Smooth muscle cell of the pulmonary artery (primary cell): ENCODE measurements around the gene HNRNPUL2. TPM values are rescaled to one million over a fixed set of nuclear protein-coding genes. Genes with fewer than 3 reads are reported as not detected.

Source experiments
- total RNA-seq: library from RNA; depleted of rRNA; stranded (reverse); fragments of >200 nt; gene quantifications from 2 replicates; pipeline ENCODE4 v1.2.3, GENCODE V29; 2014

Gene HNRNPUL2
- total RNA-seq = 13.3 and 15.4 TPM in 2 replicates

DNA sequence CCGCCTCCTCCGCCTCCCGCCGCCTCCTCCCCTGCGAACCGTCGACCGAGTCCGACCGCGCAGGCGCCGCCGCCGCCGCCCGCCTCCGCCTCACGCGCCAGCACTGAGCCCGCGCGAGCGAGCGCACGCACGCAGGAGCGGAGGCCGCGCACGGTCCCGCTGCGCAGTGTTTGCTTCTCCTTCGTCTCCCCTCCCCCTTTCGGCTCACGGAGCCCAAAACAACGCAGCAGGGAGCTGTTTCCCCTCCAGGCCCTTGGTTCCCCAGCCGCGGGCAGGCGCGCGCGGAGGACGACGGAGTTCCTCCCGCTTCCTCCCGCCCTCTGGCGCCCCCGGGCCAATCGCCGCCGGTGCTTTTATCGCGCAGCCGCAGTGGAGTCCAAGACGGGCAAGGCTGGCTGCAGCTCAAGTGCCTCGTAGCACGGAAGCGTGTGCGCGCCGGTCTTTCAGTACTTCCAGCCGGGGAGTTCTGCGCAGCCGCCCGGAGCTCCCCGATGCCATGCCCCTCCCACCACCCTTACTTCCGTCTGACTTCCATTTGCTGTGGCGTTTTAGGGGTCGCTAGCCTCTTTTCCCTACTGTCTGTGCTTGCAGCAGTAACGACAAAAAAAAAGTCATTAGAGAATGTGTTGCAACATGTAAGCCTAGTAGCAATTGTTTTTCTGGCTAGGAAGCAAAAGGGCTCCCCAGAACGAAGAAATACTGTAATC, at the start of gene HNRNPUL2:
Gene HNRNPUL2 (minus strand): TSS at position 293 of the 707 bp plus-strand sequence. CDS start 301 bp downstream, outside the sequence.

DNA sequence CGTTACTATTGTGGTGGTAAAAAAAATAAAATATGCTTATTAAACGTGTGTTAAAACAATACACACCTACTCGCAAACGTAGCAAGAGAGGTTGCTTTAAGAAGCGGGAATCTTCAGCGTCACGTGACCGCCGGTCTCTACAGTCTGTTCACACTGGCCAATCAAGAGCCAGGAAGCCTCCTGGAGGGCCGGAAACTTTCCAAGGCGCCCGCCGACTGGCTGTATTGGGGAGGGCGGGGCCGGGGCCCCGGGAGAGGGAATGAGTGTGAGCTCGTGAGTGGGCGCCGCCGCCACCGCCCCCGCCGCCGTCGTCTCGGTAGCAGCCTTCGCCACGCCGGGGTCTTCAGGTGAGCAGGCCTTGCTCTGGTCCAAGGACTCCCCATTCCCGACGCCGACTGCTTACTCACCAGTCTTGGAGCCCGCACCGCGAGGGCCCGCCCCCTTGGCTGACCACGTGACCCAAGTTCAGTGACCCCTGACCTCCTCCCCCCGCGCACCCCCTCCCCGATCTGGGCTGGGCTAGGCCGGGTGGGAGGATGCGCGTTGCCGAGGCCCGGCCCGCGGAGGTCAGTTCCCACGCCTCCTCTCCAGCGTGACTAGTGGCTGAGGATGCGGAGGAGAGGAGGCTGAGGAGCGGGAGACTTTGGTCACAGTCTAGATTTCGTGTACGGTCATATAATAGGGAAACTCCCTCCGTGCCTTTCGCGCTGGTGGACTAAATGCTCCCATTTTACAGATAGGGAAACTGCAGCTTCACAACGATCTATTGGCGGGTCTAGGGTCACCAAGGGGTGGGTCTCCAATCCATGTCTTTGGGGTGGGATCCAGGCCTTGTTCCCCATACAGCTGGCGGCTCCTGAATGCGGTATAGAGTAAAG, 44.1 kb upstream of the HNRNPUL2 start, which contains the start of gene TAF6L:
Gene TAF6L (plus strand): TSS at position 253 of the 878 bp plus-strand sequence. CDS start 4,388 bp downstream, outside the sequence.

GRCh38 chr11:62753736-62754603, 26.7 kb upstream of the HNRNPUL2 start, which contains the start of gene ZBTB3:
ZBTB3 (minus strand) TSS chr11:62754160; CDS start chr11:62753664, 496 bp downstream.

GRCh38 chr11:62728171-62728988, 1.1 kb upstream of the HNRNPUL2 start, which contains the start of gene TTC9C:
TTC9C (plus strand) TSS chr11:62728486; CDS start chr11:62728849, 363 bp downstream.

GRCh38 chr11:62707277-62707861, 19.9 kb downstream of the HNRNPUL2 start, which contains the start of the genes BSCL2 and GNG3:
BSCL2 (minus strand) TSS chr11:62707424; CDS start chr11:62707195, 229 bp downstream.
GNG3 (plus strand) TSS chr11:62707676; CDS start chr11:62708296, 620 bp downstream.

GRCh38 chr11:62689421-62690183, 37.7 kb downstream of the HNRNPUL2 start, which contains the start of gene LRRN4CL:
LRRN4CL (minus strand) TSS chr11:62689530; CDS start chr11:62688508, 1,022 bp downstream.

DNA sequence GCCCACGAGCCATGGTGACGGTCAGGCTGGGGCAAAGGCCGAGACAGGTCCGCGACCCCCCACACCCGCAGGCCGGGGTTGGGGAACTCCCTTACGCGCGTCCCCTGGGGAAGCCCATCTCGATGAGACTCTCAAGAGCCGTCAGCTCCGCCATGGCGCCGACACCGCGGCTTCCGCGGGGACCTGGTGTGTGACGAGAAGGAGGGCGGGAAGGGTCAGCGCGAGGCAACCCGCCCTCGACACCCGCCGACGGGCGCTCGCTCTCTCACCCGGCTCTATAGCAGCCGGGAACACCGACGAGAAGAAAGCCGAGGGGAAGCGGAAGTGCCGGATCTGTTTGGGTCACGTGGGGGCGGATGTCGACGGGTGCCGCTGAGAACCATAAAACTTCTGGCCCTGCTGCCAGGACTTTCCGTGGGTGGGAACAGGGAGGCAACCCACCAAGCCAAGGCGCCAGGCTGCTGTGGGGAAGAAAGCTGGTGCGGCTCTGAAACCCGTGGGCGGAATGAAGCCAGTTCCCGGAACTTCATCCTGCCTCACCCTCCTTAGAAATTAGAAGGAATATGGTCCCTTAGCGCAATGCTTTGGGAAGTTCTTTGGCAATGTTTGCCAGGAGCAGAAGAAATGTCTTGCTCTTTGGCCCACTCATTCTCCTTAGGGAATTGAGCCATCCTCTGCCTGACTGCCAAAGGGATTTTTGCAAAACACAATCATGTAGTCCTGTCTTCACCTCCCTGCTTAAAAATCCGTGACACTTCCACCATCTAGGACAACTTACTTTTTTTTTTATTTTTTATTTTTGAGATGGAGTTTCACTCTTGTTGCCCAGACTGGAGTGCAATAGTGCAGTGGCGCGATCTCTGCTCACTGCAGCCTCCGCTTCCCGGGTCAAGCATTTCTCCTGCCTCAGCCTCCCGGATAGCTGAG, 48.2 kb downstream of the HNRNPUL2 start, which contains the start of gene UBXN1:
Gene UBXN1 (minus strand): TSS at position 304 of the 927 bp plus-strand sequence. CDS start 150 bp downstream, at position 154.

DNA sequence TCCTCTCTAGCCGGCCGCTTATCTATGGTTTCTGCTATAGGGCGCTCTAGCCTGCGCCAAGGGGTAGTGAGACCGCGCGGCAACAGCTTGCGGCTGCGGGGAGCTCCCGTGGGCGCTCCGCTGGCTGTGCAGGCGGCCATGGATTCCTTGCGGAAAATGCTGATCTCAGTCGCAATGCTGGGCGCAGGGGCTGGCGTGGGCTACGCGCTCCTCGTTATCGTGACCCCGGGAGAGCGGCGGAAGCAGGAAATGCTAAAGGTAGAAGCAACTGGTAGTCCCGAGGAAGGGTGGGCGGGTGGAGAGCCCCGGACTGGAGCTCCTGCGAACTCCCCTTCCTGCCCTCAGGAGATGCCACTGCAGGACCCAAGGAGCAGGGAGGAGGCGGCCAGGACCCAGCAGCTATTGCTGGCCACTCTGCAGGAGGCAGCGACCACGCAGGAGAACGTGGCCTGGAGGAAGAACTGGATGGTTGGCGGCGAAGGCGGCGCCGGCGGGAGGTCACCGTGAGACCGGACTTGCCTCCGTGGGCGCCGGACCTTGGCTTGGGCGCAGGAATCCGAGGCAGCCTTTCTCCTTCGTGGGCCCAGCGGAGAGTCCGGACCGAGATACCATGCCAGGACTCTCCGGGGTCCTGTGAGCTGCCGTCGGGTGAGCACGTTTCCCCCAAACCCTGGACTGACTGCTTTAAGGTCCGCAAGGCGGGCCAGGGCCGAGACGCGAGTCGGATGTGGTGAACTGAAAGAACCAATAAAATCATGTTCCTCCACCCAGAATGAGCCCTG, 55.5 kb downstream of the HNRNPUL2 start, which contains the start of the genes LBHD1 and UQCC3:
Gene LBHD1 (minus strand): TSS at position 660 of the 782 bp plus-strand sequence. CDS start 2,236 bp downstream, outside the sequence.
Gene UQCC3 (plus strand): TSS at position 66 of the 782 bp plus-strand sequence. CDS start 73 bp downstream, at position 139.

GRCh38 chr11:62665075-62665598, 62.1 kb downstream of the HNRNPUL2 start, which contains the start of the genes C11orf98 and CSKMT:
C11orf98 (minus strand) TSS chr11:62665210; CDS start chr11:62665169, 41 bp downstream.
CSKMT (plus strand) TSS chr11:62665312; CDS start chr11:62665880, 568 bp downstream.

Other genes starting within 250 kb of the HNRNPUL2 start
- gene AHNAK, start 180.7 kb downstream of the HNRNPUL2 start, total RNA-seq = 498 and 644 TPM in 2 replicates
- 1,318 and 1,351 TPM in 2 replicates for gene EEF1G, start 153.6 kb downstream of the HNRNPUL2 start, total RNA-seq
- 8.7 and 9.2 TPM in 2 replicates for gene TUT1, start 135.9 kb downstream of the HNRNPUL2 start, total RNA-seq
- 70.8 and 86.8 TPM in 2 replicates for gene MTA2, start 125.6 kb downstream of the HNRNPUL2 start, total RNA-seq
- 23.8 and 38.6 TPM in 2 replicates for gene EML3, start 114.7 kb downstream of the HNRNPUL2 start, total RNA-seq
- 3.1 and 5.8 TPM in 2 replicates for gene ROM1, start 114.2 kb downstream of the HNRNPUL2 start, total RNA-seq
- gene B3GAT3, start 105.5 kb downstream of the HNRNPUL2 start, total RNA-seq = 48.9 and 82.7 TPM in 2 replicates
- gene GANAB, start 80.8 kb downstream of the HNRNPUL2 start, total RNA-seq = 612 and 660 TPM in 2 replicates
- 24.5 and 26.9 TPM in 2 replicates for gene INTS5, start 74.2 kb downstream of the HNRNPUL2 start, total RNA-seq
- gene C11orf98, start 62.2 kb downstream of the HNRNPUL2 start, total RNA-seq = 13.4 and 18.3 TPM in 2 replicates
- gene CSKMT, start 62.1 kb downstream of the HNRNPUL2 start, total RNA-seq = 4.2 and 4.5 TPM in 2 replicates
- gene UQCC3, start 55.8 kb downstream of the HNRNPUL2 start, total RNA-seq = 6.6 and 7.5 TPM in 2 replicates
- 3.0 and 3.9 TPM in 2 replicates for gene LBHD1, start 55.2 kb downstream of the HNRNPUL2 start, total RNA-seq
- gene UBXN1, start 48.4 kb downstream of the HNRNPUL2 start, total RNA-seq = 80.9 and 85.2 TPM in 2 replicates
- 3.3 and 4.9 TPM in 2 replicates for gene LRRN4CL, start 37.9 kb downstream of the HNRNPUL2 start, total RNA-seq
- 54.8 and 59.1 TPM in 2 replicates for gene BSCL2, start 20.0 kb downstream of the HNRNPUL2 start, total RNA-seq
- 0.13 TPM in 1 of 2 replicates, not detected in the other for gene GNG3, start 19.8 kb downstream of the HNRNPUL2 start, total RNA-seq
- gene TTC9C, start 1.0 kb upstream of the HNRNPUL2 start, total RNA-seq = 27.5 and 28.9 TPM in 2 replicates
- gene ZBTB3, start 26.7 kb upstream of the HNRNPUL2 start, total RNA-seq = 10.3 and 11.7 TPM in 2 replicates
- 51.6 and 51.7 TPM in 2 replicates for gene POLR2G, start 34.1 kb upstream of the HNRNPUL2 start, total RNA-seq
- gene TAF6L, start 43.9 kb upstream of the HNRNPUL2 start, total RNA-seq = 19.3 and 27.2 TPM in 2 replicates
- gene TMEM179B, start 59.9 kb upstream of the HNRNPUL2 start, total RNA-seq = 48.9 and 50.0 TPM in 2 replicates
- 13.3 and 16.2 TPM in 2 replicates for gene TMEM223, start 64.5 kb upstream of the HNRNPUL2 start, total RNA-seq
- gene NXF1, start 78.0 kb upstream of the HNRNPUL2 start, total RNA-seq = 26.1 and 39.4 TPM in 2 replicates
- 35.5 and 44.3 TPM in 2 replicates for gene STX5, start 104.6 kb upstream of the HNRNPUL2 start, total RNA-seq
- not detected in 2 replicates for gene TEX54, start 105.4 kb upstream of the HNRNPUL2 start, total RNA-seq
- 25.4 and 46.1 TPM in 2 replicates for gene WDR74, start 112.1 kb upstream of the HNRNPUL2 start, total RNA-seq
- 104 and 190 TPM in 2 replicates for gene SLC3A2, start 153.4 kb upstream of the HNRNPUL2 start, total RNA-seq
- gene CHRM1, start 193.9 kb upstream of the HNRNPUL2 start, total RNA-seq = not detected in 2 replicates